Measurements from ENCODE around the gene ZNRF1.
"Not testable (repeated sequence)": the region's sequence is repeated elsewhere in the genome, so short reads cannot be mapped to it uniquely, and the experiment has no call there.

Gene ZNRF1

GRCh38 chr16:75112734-75113491, 114.1 kb downstream of the ZNRF1 start:
- no peak for DNase-seq (ENCODE audit: low read depth, low spot score)

- DNase-seq (ENCODE audit: low read depth, low spot score) = no peak
Observed at GRCh38 chr16:75113541-75114121, 114.8 kb downstream of the ZNRF1 start.

GRCh38 chr16:75114179-75114945, 115.5 kb downstream of the ZNRF1 start:
- DNase-seq (ENCODE audit: low read depth, low spot score) = no peak

- DNase-seq (ENCODE audit: low read depth, low spot score) = no peak
Observed at GRCh38 chr16:75114946-75115825, 116.4 kb downstream of the ZNRF1 start.

GRCh38 chr16:75116081-75116910, 117.5 kb downstream of the ZNRF1 start, which contains the start of gene LDHD:
LDHD (minus strand) TSS chr16:75116780; CDS start chr16:75116720, 60 bp downstream.
- no peak for DNase-seq (ENCODE audit: low read depth, low spot score)

- no peak for DNase-seq (ENCODE audit: low read depth, low spot score)
Observed at GRCh38 chr16:75116911-75117245, 118.1 kb downstream of the ZNRF1 start.

GRCh38 chr16:75118943-75119539, 120.2 kb downstream of the ZNRF1 start:
- DNase-seq (ENCODE audit: low read depth, low spot score) = no peak

- no peak for DNase-seq (ENCODE audit: low read depth, low spot score)
Observed at GRCh38 chr16:75120253-75120652, 121.4 kb downstream of the ZNRF1 start.

- DNase-seq (ENCODE audit: low read depth, low spot score) = no peak
Observed at GRCh38 chr16:75121949-75122568, 123.2 kb downstream of the ZNRF1 start.

GRCh38 chr16:75122609-75123008, 123.8 kb downstream of the ZNRF1 start:
- DNase-seq (ENCODE audit: low read depth, low spot score) = no peak

GRCh38 chr16:75127713-75128415, 129.0 kb downstream of the ZNRF1 start:
- DNase-seq (ENCODE audit: low read depth, low spot score) = no peak

GRCh38 chr16:75129421-75130149, 130.8 kb downstream of the ZNRF1 start:
- not testable (repeated sequence) for DNase-seq (ENCODE audit: low read depth, low spot score)

GRCh38 chr16:75130150-75130771, 131.4 kb downstream of the ZNRF1 start:
- no peak for DNase-seq (ENCODE audit: low read depth, low spot score)

GRCh38 chr16:75131081-75131480, 132.3 kb downstream of the ZNRF1 start:
- no peak for DNase-seq (ENCODE audit: low read depth, low spot score)

GRCh38 chr16:75138233-75138632, 139.4 kb downstream of the ZNRF1 start:
- DNase-seq (ENCODE audit: low read depth, low spot score) = no peak

GRCh38 chr16:75138636-75139035, 139.8 kb downstream of the ZNRF1 start:
- no peak for DNase-seq (ENCODE audit: low read depth, low spot score)

GRCh38 chr16:75139498-75139897, 140.7 kb downstream of the ZNRF1 start:
- DNase-seq (ENCODE audit: low read depth, low spot score) = no peak

- DNase-seq (ENCODE audit: low read depth, low spot score) = no peak
Observed at GRCh38 chr16:75143941-75144340, 145.1 kb downstream of the ZNRF1 start.

Measured in iPS DF 19.7 (cell line).